ENCODE data around the gene USH2A. TPM values are rescaled to one million over a fixed set of nuclear protein-coding genes. Genes with fewer than 3 reads are reported as not detected.

Gene USH2A
- total RNA-seq (1 to 10 TPM in 2 of 9 donors, under 1 TPM in 4, not detected in 3; 0.03 to 1.9 (median 0.30) TPM), polyA plus RNA-seq (under 1 TPM; 0.03 to 0.20 (median 0.16) TPM)
- long read RNA-seq, donor 1: 0 reads
- long read RNA-seq, donor 2: 0 reads
- long read RNA-seq, donor 3: 0 reads
- long read RNA-seq, donor 4: 0 reads
- long read RNA-seq, donor 5: 0 reads
- long read RNA-seq, donor 6: 0 reads
- long read RNA-seq, donor 7: 0 reads
- long read RNA-seq, donor 8: 0 reads
- long read RNA-seq, donor 9: 0 reads
- long read RNA-seq, donor 10: 0 reads

GRCh38 chr1:216422821-216423520, at the start of gene USH2A:
Gene USH2A (minus strand): TSS chr1:216423448. CDS start chr1:216422336, 1,112 bp downstream.
- peak in 1 of 7 donors; percentile 60 for DNase-seq

GRCh38 chr1:216466162-216466801, 43.0 kb upstream of the USH2A start:
- Histone ChIP-seq H3K27ac (no peak overlapping the region), H3K4me3 (no peak overlapping the region), H3K9me3 (replicated peaks in 1 of 3) (no peaks in the 10 kb centered on the region), H3K4me1 (replicated peaks in 1 of 2) (no peaks in the 10 kb centered on the region), H3K27me3 (no peaks in the 10 kb centered on the region), H3K36me3 (replicated peaks in 1 of 2) (no peaks in the 10 kb centered on the region)
- TF ChIP-seq POLR2A (IDR thresholded peaks at IDR 0.05) (no peak), CTCF (IDR thresholded peaks at IDR 0.05) (no peak)
- DNase-seq: no peak
- WGBS, 4 donors: 61 to 68% (median 63%) methylated on average over 3 of the region's 3 CpGs
- intact Hi-C loops (cut with DNase I): no loop called here

More at GRCh38 chr1:216422821-216423520, at the start of gene USH2A:
- 60 to 68% (median 64%) methylated on average over 5 of the region's 5 CpGs for WGBS, 4 donors
- no peaks in the 10 kb centered on the region for H3K36me3 ChIP-seq (replicated peaks in 1 of 2)
- H3K27ac ChIP-seq: no peak within 1 kb of the TSS
- no peak within 1 kb of the TSS for H3K4me3 ChIP-seq
- no peaks in the 10 kb centered on the region for H3K4me1 ChIP-seq (replicated peaks in 1 of 2)
- no peaks in the 10 kb centered on the region for H3K9me3 ChIP-seq (replicated peaks in 1 of 3)
- intact Hi-C loops (cut with DNase I): no loop called here
- no peak for TF ChIP-seq POLR2A (IDR thresholded peaks at IDR 0.05)
- no peaks in the 10 kb centered on the region for H3K27me3 ChIP-seq

GRCh38 chr1:216464489-216464888, 41.2 kb upstream of the USH2A start:
- no peaks in the 10 kb centered on the region for H3K4me1 ChIP-seq (replicated peaks in 1 of 2)
- H3K36me3 ChIP-seq (replicated peaks in 1 of 2): no peaks in the 10 kb centered on the region
- no peak overlapping the region for H3K4me3 ChIP-seq
- no peaks in the 10 kb centered on the region for H3K27me3 ChIP-seq
- H3K27ac ChIP-seq: no peak overlapping the region
- intact Hi-C loops (cut with DNase I): no loop called here
- 44 to 59% (median 50%) methylated on average over 1 of the region's 1 CpG for WGBS, 4 donors
- H3K9me3 ChIP-seq (replicated peaks in 1 of 3): no peaks in the 10 kb centered on the region
- DNase-seq: no peak
- no peak for TF ChIP-seq POLR2A (IDR thresholded peaks at IDR 0.05)
- TF ChIP-seq CTCF (IDR thresholded peaks at IDR 0.05): no peak

- Histone ChIP-seq H3K4me1 (replicated peaks in 1 of 2) (no peaks in the 10 kb centered on the region), H3K4me3 (no peak overlapping the region), H3K36me3 (replicated peaks in 1 of 2) (no peaks in the 10 kb centered on the region), H3K27me3 (no peaks in the 10 kb centered on the region), H3K27ac (no peak overlapping the region), H3K9me3 (replicated peaks in 1 of 3) (no peaks in the 10 kb centered on the region)
- WGBS, 4 donors: 50 to 57% (median 52%) methylated on average over 3 of the region's 3 CpGs
- intact Hi-C loops (cut with DNase I): no loop called here
- DNase-seq: no peak
- TF ChIP-seq CTCF (IDR thresholded peaks at IDR 0.05): no peak
- TF ChIP-seq POLR2A (IDR thresholded peaks at IDR 0.05): no peak
Measured at GRCh38 chr1:216462066-216462775, 39.0 kb upstream of the USH2A start.

Data from adrenal gland (tissue), 19 donors.